NCI-H128 (cell line): ENCODE data around the gene CCNYL1.

Experiments used
- DNase-seq: peaks from one replicate; lab custom pipeline; 2025; ENCODE audit not compliant: unreplicated experiment; lab: John Stamatoyannopoulos, UW

Gene CCNYL1

GRCh38 chr2:207787017-207787416, 75.6 kb downstream of the CCNYL1 start:
- no peak for DNase-seq

- no peak for DNase-seq
These were observed 76.4 kb downstream of the CCNYL1 start for GRCh38 chr2:207787800-207788199.

- DNase-seq = no peak
These were observed 79.5 kb downstream of the CCNYL1 start for GRCh38 chr2:207790898-207791297.

GRCh38 chr2:207791579-207792243, 80.3 kb downstream of the CCNYL1 start:
- no peak for DNase-seq

GRCh38 chr2:207792244-207792785, 80.9 kb downstream of the CCNYL1 start:
- DNase-seq = no peak

GRCh38 chr2:207796585-207797350, 85.3 kb downstream of the CCNYL1 start:
- no peak for DNase-seq

GRCh38 chr2:207801259-207801658, 89.8 kb downstream of the CCNYL1 start:
- DNase-seq = no peak

- DNase-seq = no peak
These were observed 91.2 kb downstream of the CCNYL1 start for GRCh38 chr2:207802650-207803049.
